Stimulated activated CD4-positive, alpha-beta T cell treated with anti-CD3 and anti-CD28 coated beads, Interleukin-4, amount 100 ng/mL, for 1 hour (primary cell): ENCODE data around the gene NLRP1.

ENCODE experiments used
- DNase-seq: peaks from one replicate; pipeline ENCODE4 v3.0.0-alpha.2; 2020

NLRP1 gene

GRCh38 chr17:5511401-5512225, 72.7 kb downstream of the NLRP1 start:
- DNase-seq: no peak

- no peak for DNase-seq
These were observed 73.5 kb downstream of the NLRP1 start for GRCh38 chr17:5510771-5511170.

- no peak for DNase-seq
These were observed 74.8 kb downstream of the NLRP1 start for GRCh38 chr17:5509482-5509881.

DNA sequence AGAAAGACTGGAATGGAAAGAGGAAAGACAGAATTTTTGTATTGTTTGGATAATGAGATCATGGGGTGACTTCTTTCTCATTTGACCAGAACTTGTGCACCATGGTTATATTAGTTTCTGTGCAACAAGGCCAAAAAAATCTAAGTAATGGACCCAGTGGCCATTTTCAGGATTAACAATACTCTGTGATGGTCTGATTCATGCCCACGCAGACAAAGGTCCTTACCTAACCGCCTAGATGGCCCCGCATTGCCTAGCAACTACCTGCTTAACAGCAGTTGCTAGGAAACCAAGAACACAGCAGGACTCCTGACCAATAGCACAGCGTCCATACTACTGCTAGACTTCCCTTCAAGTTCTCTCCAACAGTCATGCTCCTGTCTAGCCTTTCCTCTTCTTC, 75.5 kb downstream of the NLRP1 start:
- no peak for DNase-seq

GRCh38 chr17:5506307-5506706, 78.0 kb downstream of the NLRP1 start:
- no peak for DNase-seq

DNA sequence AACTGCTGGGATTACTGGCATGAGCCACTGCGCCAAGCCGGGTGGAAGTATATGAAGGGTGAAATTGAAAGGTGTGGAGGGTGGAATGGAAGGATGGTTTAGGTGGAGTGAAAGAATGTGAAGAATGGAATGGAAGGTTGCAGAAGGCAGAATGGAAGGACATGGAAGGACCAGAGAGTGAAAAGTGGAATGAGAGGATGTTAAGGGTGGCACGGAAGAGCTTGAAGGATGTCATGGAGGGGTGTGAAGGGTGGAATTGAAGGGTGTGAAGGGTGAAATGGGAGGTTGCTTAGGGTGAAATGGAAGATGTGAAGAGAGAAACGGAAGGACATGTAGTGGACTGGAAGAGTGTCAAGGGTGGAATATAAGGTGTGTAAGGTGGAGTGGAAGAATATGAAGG, 81.8 kb downstream of the NLRP1 start:
- no peak for DNase-seq

- no peak for DNase-seq
These were observed 82.6 kb downstream of the NLRP1 start for GRCh38 chr17:5501685-5502084.

DNA sequence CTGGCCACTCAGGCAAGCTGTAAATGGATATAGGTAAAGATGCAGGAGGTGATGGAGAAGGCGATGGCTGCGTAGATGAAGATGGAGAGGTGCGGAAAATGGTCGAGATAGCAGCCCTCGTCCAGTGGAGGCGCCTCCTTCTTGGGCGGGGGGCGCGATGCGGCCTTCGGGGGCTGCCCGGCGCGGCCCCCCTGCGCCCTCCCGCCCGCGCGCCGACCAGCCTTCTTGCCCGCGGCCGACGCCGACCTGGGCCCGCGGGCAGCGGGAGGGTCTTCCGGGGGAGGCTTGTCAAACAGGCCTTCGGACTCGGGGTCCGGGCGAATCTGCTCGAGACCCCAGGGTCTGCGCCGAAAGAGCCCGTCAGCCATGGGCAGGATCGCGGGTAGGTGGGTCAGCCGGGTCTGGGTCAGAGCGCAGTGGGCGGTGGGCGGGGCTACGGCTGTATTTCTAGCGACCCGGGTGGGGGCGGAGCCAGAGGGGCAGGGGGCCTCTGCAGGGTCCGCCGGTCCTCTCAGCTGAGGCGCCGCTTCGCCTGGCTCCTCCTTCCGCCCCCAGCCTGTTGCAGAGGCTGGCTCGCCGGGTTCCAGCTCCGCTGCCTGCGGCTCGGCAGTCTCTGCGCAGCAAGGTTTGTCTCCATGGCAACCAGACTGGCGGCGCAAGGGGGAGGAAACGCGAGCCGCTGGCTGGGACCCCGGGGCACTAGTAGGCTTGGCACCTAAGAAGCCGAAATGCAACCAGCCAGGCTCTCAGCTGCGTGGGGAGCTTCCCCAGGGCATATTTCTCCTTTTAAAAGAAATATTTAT, 83.5 kb downstream of the NLRP1 start:
- peak; percentile 70 for DNase-seq

DNA sequence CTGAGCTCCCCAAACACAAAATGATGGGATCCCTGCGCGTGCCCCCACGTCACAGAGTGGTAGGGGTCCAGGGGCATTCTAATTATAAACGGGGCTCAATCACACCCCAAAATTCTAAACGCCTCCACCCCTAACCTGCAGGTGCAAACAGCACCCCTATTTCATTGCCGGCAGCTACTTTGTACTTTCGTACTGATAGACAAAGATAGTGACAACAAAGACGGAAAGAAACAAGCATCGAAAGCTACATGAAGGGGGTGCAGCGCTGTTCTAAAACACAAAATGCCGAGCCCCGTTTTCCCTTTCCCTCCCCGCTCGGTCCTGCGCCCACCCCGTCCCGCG, 84.1 kb downstream of the NLRP1 start:
- peak; percentile 11 for DNase-seq

DNA sequence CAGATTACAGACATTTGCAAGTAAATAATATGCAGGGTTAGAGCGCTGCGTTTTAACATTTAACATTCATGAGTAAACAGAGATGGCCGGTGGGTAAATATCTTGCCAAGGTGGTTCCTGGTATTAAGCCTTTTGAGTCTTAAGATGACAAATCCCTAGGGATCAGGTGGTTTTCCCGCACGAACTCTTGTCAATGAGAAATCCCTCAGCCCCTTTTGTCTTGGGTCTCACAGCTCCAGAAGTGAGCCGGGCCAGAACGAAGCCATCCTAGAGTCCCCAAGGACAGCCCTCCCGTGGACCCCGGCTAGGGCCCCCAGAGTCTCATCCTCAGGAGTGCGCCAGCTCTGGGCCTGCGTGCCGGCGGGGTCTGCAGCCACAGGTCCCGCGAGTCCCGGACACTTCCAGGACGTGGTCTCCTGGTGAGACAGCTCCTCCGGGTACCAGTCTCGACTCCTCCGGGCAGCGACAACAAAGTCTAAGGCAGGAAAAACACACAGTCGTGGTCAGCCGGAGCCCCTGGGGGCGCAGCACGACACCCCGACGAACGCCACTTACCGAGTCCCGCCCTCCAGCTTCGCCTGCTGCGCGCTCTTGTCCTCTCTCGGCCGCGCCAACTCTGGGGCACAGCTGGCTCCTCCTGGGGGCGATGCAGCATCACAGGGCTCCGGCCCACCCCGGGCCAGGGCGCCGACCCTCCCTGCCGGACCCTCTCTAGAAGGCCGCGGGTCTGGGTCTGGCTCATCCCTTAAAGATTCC, 84.7 kb downstream of the NLRP1 start:
- no peak for DNase-seq

DNA sequence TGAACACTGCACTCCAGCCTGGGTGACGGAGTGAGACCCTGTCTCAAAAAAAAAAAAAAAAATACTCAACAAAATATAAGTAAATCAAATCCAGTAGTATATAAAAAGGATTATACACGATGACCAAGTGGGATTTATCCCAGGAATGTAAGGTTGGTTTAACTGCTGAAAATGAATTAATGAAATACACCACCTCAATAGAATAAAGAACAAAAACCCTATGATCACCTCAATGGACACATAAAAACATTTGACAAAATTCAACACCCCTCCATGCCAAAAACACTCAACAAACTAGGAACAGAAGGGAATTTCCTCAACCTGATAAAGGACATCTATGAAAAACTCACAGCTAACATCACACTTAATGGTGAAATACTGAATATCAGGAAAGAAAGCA, 91.3 kb downstream of the NLRP1 start:
- no peak for DNase-seq

GRCh38 chr17:5488752-5489151, 95.6 kb downstream of the NLRP1 start:
- no peak for DNase-seq

DNA sequence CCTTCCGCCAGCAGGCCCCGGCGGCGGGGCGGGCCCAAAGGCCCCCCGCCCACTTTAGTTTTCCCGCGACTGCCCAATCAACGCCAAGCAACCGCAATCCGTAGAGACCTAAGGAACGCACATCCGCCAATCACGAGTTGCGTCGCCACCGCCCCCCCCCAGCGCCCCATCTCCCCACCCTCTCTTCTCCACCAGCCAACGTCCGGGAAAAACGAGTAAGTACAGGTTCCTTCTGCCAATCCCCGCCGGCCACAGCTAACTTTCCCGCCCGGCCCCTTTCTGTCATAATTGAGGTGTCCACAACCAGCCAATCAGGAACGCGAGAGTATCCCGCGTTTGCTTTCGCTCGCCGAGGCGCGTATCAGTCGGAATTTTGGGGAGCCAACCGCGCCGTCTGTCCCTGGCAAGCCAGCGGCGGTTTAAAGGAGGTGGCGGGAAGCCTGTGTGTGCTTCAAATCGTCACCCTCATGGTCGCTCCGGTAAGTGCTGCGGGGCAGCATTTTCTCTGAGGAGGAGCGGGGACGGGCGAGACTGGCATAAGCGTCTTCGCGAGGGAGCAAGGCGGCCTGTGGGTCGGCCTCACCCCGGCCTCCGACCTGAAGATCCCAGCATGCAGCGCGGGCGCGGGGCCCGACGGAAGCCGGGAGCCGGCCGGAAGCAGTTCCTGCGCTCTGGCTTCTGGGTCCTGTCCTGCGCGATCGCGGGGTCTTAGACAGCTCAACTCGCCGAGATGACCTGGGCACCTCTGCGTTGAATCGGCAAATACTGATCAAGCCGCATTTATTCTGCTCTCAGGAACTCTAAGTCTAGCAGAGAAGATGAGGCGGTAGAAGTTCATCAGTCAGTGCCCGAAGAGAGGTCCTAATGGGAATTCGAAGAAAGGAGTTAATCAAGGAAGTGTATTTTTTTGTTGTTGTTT, 97.8 kb downstream of the NLRP1 start, which contains the start of gene MIS12:
Gene MIS12 (plus strand): TSS at position 361 of the 919 bp plus-strand sequence. CDS start 2,297 bp downstream, outside the sequence.
- DNase-seq: peak; percentile 93

DNA sequence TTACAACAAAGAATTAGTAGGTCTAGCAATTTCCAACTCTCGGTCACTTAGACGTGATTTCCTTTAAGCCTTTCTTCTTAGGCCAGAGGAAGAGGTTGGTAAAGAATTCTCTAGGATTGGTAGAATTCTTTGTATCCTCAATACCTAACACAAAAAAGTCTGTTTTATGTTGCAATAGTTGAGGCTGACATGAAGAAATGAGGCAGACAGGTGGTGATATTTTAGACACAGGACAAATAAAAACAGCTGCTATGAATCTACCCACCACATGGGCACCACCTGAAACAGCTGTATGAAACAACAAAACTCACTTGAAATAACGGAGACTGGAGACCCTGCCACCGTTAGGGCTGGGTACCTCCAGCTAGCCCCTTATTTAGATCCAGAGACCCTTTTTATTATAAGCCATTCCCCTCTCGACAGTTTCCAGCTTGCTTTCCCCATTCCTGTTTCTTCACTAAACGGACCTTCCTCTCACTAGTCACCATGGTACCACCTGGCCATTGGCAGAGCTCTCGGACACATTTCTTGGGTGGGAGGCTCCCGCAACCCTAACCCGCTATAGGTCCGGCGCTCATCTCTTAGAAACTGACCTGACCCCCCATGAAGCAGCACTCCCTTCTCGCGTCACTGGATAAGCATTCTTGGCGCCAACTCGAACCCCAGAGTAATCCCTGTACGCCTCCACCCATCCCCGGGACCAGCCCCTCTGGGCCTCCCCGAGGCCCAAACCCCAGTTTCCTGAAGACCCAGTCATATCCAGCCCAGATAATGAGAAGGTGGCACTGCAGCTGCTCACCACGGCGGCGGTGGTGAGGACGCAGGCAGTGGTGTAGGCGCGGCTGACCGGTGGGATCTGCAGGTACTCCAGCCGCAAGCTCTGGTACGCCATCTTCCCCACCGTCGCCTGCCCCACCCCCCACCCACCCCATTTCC, 98.8 kb downstream of the NLRP1 start, which contains the start of gene DERL2:
Gene DERL2 (minus strand): TSS at position 909 of the 936 bp plus-strand sequence. CDS start 17 bp downstream, at position 892.
- DNase-seq: no peak

GRCh38 chr17:5481451-5481850, 102.9 kb downstream of the NLRP1 start:
- DNase-seq: no peak

- DNase-seq: no peak
These were observed 103.3 kb downstream of the NLRP1 start for GRCh38 chr17:5480962-5481361.

DNA sequence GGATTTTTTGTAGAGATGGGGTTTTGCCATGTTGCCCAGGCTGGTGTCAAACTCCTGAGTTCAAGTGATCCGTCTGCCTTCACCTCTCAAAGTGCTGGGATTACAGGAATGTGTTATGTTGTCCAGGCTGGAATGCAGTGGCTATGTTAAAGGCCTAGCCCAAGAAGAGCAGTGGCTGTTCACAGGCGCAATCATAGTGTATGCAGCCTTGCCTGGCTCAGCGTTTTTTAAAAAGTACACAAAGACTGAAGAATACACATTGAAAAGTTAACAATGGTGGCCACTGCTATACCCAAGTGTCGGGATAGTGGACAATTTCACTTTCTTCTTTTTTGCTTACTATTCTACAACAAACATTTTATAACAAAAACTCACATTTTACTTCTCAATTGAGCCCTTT, 105.3 kb downstream of the NLRP1 start:
- DNase-seq: no peak

- no peak for DNase-seq
These were observed 110.4 kb downstream of the NLRP1 start for GRCh38 chr17:5473906-5474305.

DNA sequence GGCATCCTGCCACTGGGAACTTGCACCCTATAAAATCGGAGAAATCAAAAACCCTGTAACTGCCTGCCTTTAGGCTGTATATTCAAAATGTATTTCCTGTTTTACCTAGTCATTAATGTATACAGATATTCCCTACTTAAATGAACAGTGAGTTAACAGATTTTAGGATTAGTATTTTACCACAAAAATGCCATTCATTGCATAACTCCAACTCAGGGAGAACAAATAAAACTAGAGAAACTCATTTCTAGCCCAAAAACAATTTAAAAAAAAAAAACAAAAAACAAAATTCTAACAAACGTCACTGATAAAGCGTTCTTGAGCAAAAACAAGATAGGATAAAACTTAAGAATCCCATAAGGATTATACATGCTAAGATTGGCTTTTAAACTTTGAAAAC, 111.8 kb downstream of the NLRP1 start:
- DNase-seq: no peak

GRCh38 chr17:5468075-5468473, 116.2 kb downstream of the NLRP1 start:
- peak; percentile 40 for DNase-seq

DNA sequence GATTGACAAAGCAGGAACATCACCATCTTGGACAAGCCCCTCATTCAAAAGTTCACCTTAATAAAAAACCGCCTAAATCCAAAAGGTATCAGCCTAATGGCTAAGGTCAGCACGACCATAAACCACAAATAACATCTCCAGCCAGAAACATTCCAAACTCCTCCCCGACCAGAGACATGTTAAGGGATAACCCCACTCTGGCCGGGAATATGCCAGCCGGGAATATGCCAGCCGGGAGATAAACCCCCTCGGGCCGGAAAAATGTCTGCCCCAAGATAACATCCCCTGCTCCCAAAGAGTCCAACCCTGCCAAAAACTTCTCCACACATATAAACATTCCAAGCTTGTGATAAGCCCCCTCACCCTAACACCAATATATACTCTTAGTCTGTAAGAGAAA, 116.9 kb downstream of the NLRP1 start:
- no peak for DNase-seq
